ENCODE data around the gene RBMY1D.
"Not testable (repeated sequence)": the region's sequence is repeated elsewhere in the genome, so short reads cannot be mapped to it uniquely, and the experiment has no call there.

RBMY1D gene

GRCh38 chrY:21894426-21894825 lies at the start of gene RBMY1D:
Gene RBMY1D, minus strand, starts transcription at chrY:21894526. Its CDS starts 2,013 bp downstream, at chrY:21892513.
- not testable (repeated sequence) for H3K4me3 Mint-ChIP-seq; H3K27ac Mint-ChIP-seq; H3K9me3 Mint-ChIP-seq; H3K27me3 Mint-ChIP-seq (ENCODE audit: low read depth); H3K4me1 Mint-ChIP-seq; H3K36me3 Mint-ChIP-seq (ENCODE audit: low read depth)

- not testable (repeated sequence) for H3K4me1 Mint-ChIP-seq; H3K36me3 Mint-ChIP-seq (ENCODE audit: low read depth); H3K4me3 Mint-ChIP-seq; H3K27ac Mint-ChIP-seq; H3K9me3 Mint-ChIP-seq; H3K27me3 Mint-ChIP-seq (ENCODE audit: low read depth)
Measured at GRCh38 chrY:21917932-21918331, 23.6 kb upstream of the RBMY1D start, which contains the start of gene RBMY1E. Gene RBMY1E, minus strand, starts transcription at chrY:21918032. Its CDS starts 1,978 bp downstream, at chrY:21916054.

- not testable (repeated sequence) for H3K4me3 Mint-ChIP-seq; H3K36me3 Mint-ChIP-seq (ENCODE audit: low read depth); H3K27me3 Mint-ChIP-seq (ENCODE audit: low read depth); H3K9me3 Mint-ChIP-seq; H3K4me1 Mint-ChIP-seq; H3K27ac Mint-ChIP-seq
Measured at GRCh38 chrY:21869407-21870076, 24.8 kb downstream of the RBMY1D start.

DNA sequence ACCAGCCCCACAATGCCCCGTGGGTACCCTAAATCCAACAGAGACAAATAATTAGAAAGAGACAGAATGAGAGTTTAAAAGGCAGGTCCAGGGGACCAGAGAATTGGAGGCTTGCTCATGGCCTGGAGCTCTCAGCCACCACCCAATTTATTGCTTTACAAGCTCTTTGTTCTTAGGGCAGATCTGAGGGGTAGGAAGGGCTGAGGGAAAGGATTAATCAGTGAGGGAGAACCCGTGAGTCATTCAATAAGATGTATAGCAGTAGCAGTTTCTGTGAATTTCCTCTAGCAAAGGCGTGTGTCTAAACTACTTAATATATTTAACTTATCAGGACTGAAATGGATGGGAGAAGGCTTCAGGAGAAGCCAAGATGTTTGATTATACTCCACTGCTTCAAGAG lies 48.8 kb downstream of the RBMY1D start:
- no peaks in the 10 kb centered on the region for H3K36me3 Mint-ChIP-seq (ENCODE audit: low read depth)

DNA sequence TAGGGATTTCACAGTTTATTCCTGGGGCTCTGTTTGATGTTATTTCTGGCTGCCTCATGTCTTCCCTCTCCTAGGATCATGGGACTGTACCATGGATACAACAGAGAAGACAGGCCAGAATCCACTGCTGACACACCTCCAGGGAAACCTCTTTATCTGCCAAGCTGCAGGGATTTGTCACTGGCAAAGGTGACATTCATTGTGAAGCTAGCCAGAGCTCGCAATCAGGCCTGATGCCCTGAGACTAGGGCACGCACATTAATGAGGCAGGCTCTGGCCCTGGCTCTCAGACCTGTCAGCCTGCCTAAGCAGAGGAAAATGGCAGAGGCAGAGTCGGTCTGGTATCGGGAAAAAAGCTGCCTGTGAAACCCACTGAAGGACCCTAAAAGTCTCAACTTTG lies 52.2 kb downstream of the RBMY1D start:
- H3K27me3 Mint-ChIP-seq (ENCODE audit: low read depth): no peaks in the 10 kb centered on the region
- no peak overlapping the region for H3K27ac Mint-ChIP-seq
- TF ChIP-seq, protein P1, sequence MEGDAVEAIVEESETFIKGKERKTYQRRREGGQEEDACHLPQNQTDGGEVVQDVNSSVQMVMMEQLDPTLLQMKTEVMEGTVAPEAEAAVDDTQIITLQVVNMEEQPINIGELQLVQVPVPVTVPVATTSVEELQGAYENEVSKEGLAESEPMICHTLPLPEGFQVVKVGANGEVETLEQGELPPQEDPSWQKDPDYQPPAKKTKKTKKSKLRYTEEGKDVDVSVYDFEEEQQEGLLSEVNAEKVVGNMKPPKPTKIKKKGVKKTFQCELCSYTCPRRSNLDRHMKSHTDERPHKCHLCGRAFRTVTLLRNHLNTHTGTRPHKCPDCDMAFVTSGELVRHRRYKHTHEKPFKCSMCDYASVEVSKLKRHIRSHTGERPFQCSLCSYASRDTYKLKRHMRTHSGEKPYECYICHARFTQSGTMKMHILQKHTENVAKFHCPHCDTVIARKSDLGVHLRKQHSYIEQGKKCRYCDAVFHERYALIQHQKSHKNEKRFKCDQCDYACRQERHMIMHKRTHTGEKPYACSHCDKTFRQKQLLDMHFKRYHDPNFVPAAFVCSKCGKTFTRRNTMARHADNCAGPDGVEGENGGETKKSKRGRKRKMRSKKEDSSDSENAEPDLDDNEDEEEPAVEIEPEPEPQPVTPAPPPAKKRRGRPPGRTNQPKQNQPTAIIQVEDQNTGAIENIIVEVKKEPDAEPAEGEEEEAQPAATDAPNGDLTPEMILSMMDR (IDR thresholded peaks at IDR 0.05; ENCODE audit: unreplicated experiment in 3 of 3): no peak
- H3K9me3 Mint-ChIP-seq: no peaks in the 10 kb centered on the region
- no peaks in the 10 kb centered on the region for H3K4me1 Mint-ChIP-seq
- H3K36me3 Mint-ChIP-seq (ENCODE audit: low read depth): no peaks in the 10 kb centered on the region
- no peak overlapping the region for H3K4me3 Mint-ChIP-seq

More for the DNA sequence above, 48.8 kb downstream of the RBMY1D start:
- Mint-ChIP-seq H3K27me3 (ENCODE audit: low read depth) (no peaks in the 10 kb centered on the region), H3K9me3 (no peaks in the 10 kb centered on the region), H3K27ac (no peak overlapping the region), H3K4me3 (no peak overlapping the region), H3K4me1 (no peaks in the 10 kb centered on the region)
- TF ChIP-seq, protein P1 (IDR thresholded peaks at IDR 0.05; ENCODE audit: unreplicated experiment in 3 of 3): no peak

DNA sequence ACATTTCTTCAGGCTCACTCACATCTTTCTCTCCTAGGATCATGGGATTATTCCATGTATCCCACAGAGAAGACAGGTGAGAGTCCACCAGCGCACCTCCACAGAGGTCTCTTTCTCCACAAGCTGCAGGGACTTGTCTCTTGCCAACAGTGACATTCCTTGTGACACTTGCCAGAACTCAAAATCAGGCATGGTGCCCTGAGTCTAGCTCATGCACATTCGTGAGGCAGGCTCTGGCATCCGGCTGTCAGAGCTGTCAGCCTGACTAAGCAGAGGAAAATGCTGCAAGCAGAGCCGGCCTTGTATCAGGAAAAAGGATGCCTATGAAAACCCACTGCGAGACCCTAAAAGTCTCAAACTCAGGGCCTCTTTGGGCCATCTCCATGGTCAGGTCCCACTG lies 54.8 kb downstream of the RBMY1D start:
- no peaks in the 10 kb centered on the region for H3K4me1 Mint-ChIP-seq
- H3K4me3 Mint-ChIP-seq: no peak overlapping the region
- H3K9me3 Mint-ChIP-seq: no peaks in the 10 kb centered on the region
- TF ChIP-seq, protein P1 (IDR thresholded peaks at IDR 0.05; ENCODE audit: unreplicated experiment in 3 of 3): no peak
- no peaks in the 10 kb centered on the region for H3K27me3 Mint-ChIP-seq (ENCODE audit: low read depth)
- no peak overlapping the region for H3K27ac Mint-ChIP-seq
- no peaks in the 10 kb centered on the region for H3K36me3 Mint-ChIP-seq (ENCODE audit: low read depth)

DNA sequence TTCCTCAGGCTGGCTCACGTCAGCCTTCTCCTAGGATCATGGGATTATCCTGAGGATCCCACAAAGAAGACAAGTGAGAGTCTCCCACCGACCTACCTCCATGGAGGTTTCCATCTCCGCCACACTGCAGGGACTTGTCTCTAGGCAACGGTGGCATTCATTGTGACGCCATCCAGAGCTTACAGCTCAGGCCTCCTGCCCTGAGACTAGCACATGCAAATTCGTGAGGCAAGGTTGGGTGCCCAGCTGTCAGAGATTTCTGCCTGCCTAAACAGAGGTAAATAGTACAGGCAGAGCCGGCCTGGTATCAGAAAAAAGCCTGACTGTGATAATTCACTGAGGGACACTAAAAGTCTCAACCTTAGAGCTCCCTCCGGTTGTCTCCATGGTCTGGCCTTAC lies 58.0 kb downstream of the RBMY1D start:
- Mint-ChIP-seq H3K27ac (no peak overlapping the region), H3K36me3 (ENCODE audit: low read depth) (no peaks in the 10 kb centered on the region), H3K27me3 (ENCODE audit: low read depth) (no peaks in the 10 kb centered on the region), H3K4me1 (no peaks in the 10 kb centered on the region), H3K9me3 (no peaks in the 10 kb centered on the region), H3K4me3 (no peak overlapping the region)
- TF ChIP-seq, protein P1 (IDR thresholded peaks at IDR 0.05; ENCODE audit: unreplicated experiment in 3 of 3): no peak

Data from nephron (organoid).